HG03280 (cell line): ENCODE data around the gene SNAPIN.

Source experiments
- ATAC-seq: cut with Tn5 transposase; IDR thresholded peaks from one replicate; pipeline ENCODE4 v1.9.1; 2021; ENCODE audit warnings: mild to moderate bottlenecking, moderate library complexity; ENCODE audit not compliant: unreplicated experiment

SNAPIN gene

GRCh38 chr1:153699768-153700167 lies 41.3 kb downstream of the SNAPIN start:
- no peak for ATAC-seq

- ATAC-seq, result no peak
Observed at GRCh38 chr1:153705484-153705883, 47.0 kb downstream of the SNAPIN start.

GRCh38 chr1:153711026-153711425 lies 52.5 kb downstream of the SNAPIN start:
- no peak for ATAC-seq
